DND-41 (cell line): Measurements from ENCODE around the gene ZNF582.

Source experiments
- ATAC-seq: fragments of 200-7000 bp; cut with Tn5 transposase; 3 replicates; pipeline ENCODE4 v1.9.1; 2021; ENCODE audit warnings: low read depth; ENCODE audit not compliant: insufficient read depth
- DNase-seq: peaks from one replicate; pipeline ENCODE4 v3.0.0-alpha.2; 2020
- H2AFZ ChIP-seq: 2 replicates; pipeline ENCODE4 v1.6.0; 2012; ENCODE audit warnings: low read depth, low read length
- H3K27ac ChIP-seq: 2 replicates; pipeline ENCODE4 v1.5.1; 2012; ENCODE audit warnings: low read length, inconsistent platforms
- H3K27me3 ChIP-seq: fragments of 200-600 bp; sonication (generic); 2 replicates; pipeline ENCODE4 v1.6.0; 2012; ENCODE audit warnings: low read length, mild to moderate bottlenecking, inconsistent platforms; ENCODE audit not compliant: insufficient read depth, poor library complexity
- H3K36me3 ChIP-seq: 2 replicates; pipeline ENCODE4 v1.5.1; 2012; ENCODE audit warnings: low read length, inconsistent platforms; ENCODE audit not compliant: insufficient read depth
- H3K4me1 ChIP-seq: 2 replicates; pipeline ENCODE4 v1.5.1; 2012; ENCODE audit warnings: mild to moderate bottlenecking, low read length; ENCODE audit not compliant: insufficient read depth
- H3K4me2 ChIP-seq: 2 replicates; pipeline ENCODE4 v1.6.0; 2012; ENCODE audit warnings: mild to moderate bottlenecking, moderate library complexity, low read length, inconsistent platforms; ENCODE audit not compliant: insufficient read depth
- H3K4me3 ChIP-seq, 2 experiments: fragments of 200-600 bp in 1 of 2; shearing (Covaris generic) in 1 of 2; 2 replicates each; pipeline ENCODE4 v1.5.1; 2012 to 2016; ENCODE audit warnings: inconsistent platforms in 2 of 2, low read length in 2 of 2, mild to moderate bottlenecking in 2 of 2, low read depth in 1 of 2, moderate library complexity in 1 of 2
- H3K79me2 ChIP-seq: 2 replicates; pipeline ENCODE4 v1.6.0; 2012; ENCODE audit warnings: low read length, inconsistent platforms; ENCODE audit not compliant: insufficient read depth
- H3K9ac ChIP-seq: 2 replicates; pipeline ENCODE4 v1.6.0; 2012; ENCODE audit warnings: low read depth, mild to moderate bottlenecking, inconsistent platforms, low read length, moderate library complexity
- H3K9me3 ChIP-seq: 2 replicates; pipeline ENCODE4 v1.5.1; 2012; ENCODE audit warnings: low read length, moderate library complexity, mild to moderate bottlenecking, inconsistent platforms; ENCODE audit not compliant: insufficient read depth, severe bottlenecking
- H4K20me1 ChIP-seq: 2 replicates; pipeline ENCODE4 v1.6.0; 2012; ENCODE audit warnings: low read length; ENCODE audit not compliant: insufficient read depth
- EZH2 ChIP-seq: IDR thresholded peaks from 3 replicates; pipeline ENCODE4 v1.6.1; 2012; ENCODE audit warnings: borderline replicate concordance, low read depth, mild to moderate bottlenecking, moderate library complexity, low read length, inconsistent platforms; ENCODE audit not compliant: severe bottlenecking
- TF ChIP-seq, protein P1 (sequence below): IDR thresholded peaks from 2 replicates; pipeline ENCODE4 v1.5.1; 2012; ENCODE audit warnings: borderline replicate concordance, low read length, moderate library complexity, mild to moderate bottlenecking; ENCODE audit not compliant: poor library complexity, severe bottlenecking; ENCODE audit errors: extremely low read depth

ZNF582 gene

DNA sequence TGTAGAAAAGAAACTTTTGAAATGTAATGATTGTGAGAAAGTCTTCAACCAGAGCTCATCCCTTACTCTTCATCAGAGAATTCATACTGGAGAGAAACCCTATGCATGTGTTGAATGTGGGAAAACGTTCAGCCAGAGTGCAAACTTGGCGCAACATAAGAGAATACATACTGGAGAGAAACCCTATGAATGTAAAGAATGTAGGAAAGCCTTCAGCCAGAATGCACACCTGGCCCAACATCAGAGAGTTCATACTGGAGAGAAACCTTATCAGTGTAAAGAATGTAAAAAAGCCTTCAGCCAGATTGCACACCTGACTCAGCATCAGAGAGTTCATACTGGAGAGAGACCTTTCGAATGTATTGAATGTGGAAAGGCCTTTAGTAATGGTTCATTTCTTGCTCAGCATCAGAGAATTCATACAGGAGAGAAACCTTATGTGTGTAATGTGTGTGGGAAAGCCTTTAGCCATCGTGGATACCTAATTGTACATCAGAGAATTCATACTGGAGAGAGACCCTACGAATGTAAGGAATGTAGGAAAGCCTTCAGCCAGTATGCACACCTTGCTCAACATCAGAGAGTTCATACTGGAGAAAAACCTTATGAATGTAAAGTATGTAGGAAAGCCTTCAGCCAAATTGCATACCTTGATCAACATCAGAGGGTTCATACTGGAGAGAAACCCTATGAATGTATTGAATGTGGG is 30.1 kb upstream of the ZNF582 start:
- Histone ChIP-seq H3K36me3 (peaks cover 47% of the 10 kb centered on the region; the same call in 1 of the 2 replicates), H4K20me1 (no peaks in the 10 kb centered on the region), H3K9ac (no peak overlapping the region), H3K4me1 (no peaks in the 10 kb centered on the region), H3K79me2 (no peaks in the 10 kb centered on the region), H3K4me2 (no peak overlapping the region), H2AFZ (no peak overlapping the region), H3K27me3 (no peaks in the 10 kb centered on the region), H3K9me3 (peaks cover 86% of the 10 kb centered on the region), H3K4me3 (no peak overlapping the region), H3K27ac (no peak overlapping the region)
- ATAC-seq (no peak), DNase-seq (no peak)
- TF ChIP-seq, protein P1, sequence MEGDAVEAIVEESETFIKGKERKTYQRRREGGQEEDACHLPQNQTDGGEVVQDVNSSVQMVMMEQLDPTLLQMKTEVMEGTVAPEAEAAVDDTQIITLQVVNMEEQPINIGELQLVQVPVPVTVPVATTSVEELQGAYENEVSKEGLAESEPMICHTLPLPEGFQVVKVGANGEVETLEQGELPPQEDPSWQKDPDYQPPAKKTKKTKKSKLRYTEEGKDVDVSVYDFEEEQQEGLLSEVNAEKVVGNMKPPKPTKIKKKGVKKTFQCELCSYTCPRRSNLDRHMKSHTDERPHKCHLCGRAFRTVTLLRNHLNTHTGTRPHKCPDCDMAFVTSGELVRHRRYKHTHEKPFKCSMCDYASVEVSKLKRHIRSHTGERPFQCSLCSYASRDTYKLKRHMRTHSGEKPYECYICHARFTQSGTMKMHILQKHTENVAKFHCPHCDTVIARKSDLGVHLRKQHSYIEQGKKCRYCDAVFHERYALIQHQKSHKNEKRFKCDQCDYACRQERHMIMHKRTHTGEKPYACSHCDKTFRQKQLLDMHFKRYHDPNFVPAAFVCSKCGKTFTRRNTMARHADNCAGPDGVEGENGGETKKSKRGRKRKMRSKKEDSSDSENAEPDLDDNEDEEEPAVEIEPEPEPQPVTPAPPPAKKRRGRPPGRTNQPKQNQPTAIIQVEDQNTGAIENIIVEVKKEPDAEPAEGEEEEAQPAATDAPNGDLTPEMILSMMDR = no peak
- TF ChIP-seq EZH2 = no peak

DNA sequence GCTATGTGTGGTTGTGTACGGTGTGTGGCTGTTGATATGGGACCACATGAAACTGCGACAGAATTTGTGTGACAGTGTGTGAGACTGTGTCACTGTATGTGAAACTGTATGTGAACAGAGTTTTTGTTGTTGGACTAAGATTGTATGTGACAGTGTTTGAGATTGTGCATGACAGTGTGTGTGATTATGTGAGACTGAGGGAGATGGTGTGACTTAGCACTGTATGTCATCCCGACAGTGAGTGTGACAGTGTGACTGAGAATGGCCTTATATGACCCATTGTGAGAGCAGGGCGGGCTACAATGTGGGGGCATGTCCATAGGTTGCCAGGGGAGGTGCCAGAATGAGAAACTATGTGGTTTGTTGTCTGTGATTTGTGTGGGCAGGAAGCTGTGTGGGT is 11.7 kb upstream of the ZNF582 start:
- Histone ChIP-seq H3K4me3 (peak overlapping the region; percentile 57 to 89; a peak in 3 of 4 replicates), H2AFZ (peak overlapping the region; percentile 97)

DNA sequence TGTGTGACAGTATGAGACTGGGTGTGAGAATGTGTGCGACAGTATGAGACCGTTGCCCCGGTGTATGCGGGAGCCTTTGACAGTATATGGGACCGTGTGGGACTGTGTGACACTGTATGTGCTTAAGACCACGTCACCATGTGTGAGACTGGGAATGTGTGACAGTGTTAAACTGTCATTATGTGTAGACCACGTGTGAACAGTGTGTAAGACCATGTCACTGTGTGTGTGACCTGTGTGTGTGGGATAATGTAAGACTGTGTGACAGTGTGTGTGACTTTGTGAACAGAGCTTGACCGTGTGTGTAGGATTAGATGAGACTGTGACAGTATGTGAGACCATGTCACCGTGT is 11.3 kb upstream of the ZNF582 start:
- Histone ChIP-seq H3K79me2 (peaks cover 27% of the 10 kb centered on the region), H2AFZ (peak overlapping the region; percentile 97), H3K27ac (peak overlapping the region; percentile 92), H3K4me1 (peaks cover 30% of the 10 kb centered on the region), H3K9me3 (peaks cover 43% of the 10 kb centered on the region), H3K9ac (peak overlapping the region; percentile 70), H4K20me1 (no peaks in the 10 kb centered on the region), H3K4me2 (peak overlapping the region; percentile 77), H3K36me3 (peaks cover 34% of the 10 kb centered on the region), H3K27me3 (no peaks in the 10 kb centered on the region), H3K4me3 (peak overlapping the region; percentile 57 to 89)
- TF ChIP-seq, protein P1 = no peak
- no peak for TF ChIP-seq EZH2
- DNase-seq (no peak), ATAC-seq (peak; percentile 27)

More for the DNA sequence above, 11.7 kb upstream of the ZNF582 start:
- H4K20me1 ChIP-seq = no peaks in the 10 kb centered on the region
- H3K9ac ChIP-seq = peak overlapping the region; percentile 70
- peak overlapping the region; percentile 77 for H3K4me2 ChIP-seq
- peak overlapping the region; percentile 92 for H3K27ac ChIP-seq
- H3K79me2 ChIP-seq = peaks cover 27% of the 10 kb centered on the region
- peaks cover 30% of the 10 kb centered on the region for H3K4me1 ChIP-seq
- ATAC-seq = no peak
- peaks cover 43% of the 10 kb centered on the region for H3K9me3 ChIP-seq
- TF ChIP-seq EZH2 = no peak
- TF ChIP-seq, protein P1 = no peak
- peak; percentile 28 for DNase-seq
- H3K36me3 ChIP-seq = peaks cover 38% of the 10 kb centered on the region
- H3K27me3 ChIP-seq = no peaks in the 10 kb centered on the region
